A172 (cell line): ENCODE results near the gene LCOR. TPM values are rescaled to one million over a fixed set of nuclear protein-coding genes. Genes with fewer than 3 reads are reported as not detected.

Experiments used
- DNase-seq: peaks from one replicate; pipeline ENCODE4 v3.0.0-alpha.2; 2015; ENCODE audit warnings: low spot score
- total RNA-seq: library from RNA; depleted of rRNA; stranded (reverse); fragments of >200 nt; shearing (Covaris generic); gene quantifications from 2 replicates; pipeline ENCODE4 v1.2.3, GENCODE V29; 2014

Gene LCOR
- total RNA-seq, 1 experiment from 2014 or later: 15.8 TPM

DNA sequence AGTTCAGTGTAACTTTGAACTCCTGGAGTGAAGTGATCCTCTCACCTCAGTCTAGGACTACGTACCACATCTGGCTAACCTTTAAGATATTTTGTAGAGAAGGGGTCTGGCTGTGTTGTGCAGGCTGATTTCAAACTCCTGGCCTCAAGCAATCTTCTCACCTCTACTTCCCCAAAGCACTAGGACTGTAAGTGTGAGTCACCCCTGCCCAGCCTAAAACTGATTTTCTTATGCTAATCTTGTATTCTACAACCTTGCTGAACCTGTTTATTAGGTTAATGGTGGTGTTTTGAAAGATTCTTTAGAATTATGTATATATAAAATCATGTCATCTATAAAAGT lies 58.0 kb downstream of the LCOR start:
- no peak for DNase-seq

DNA sequence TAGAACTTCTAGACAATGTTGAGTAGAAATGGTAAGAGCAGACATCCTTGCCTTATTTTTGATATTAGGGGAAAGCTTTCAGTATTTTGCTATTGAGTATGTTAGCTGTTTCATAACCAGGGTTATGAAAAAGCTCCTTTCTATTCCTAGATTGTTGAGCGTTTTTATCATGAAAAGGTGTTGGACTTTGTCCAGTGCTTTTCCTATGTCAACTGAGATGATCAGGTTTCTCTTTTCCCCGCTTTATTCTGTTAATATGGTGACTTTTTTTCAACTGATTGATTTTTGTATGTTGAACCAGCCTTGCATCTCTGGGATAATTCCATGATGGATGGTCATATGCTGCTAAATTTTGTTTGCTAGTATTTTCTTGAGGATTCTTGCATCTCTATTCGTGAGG lies 58.5 kb downstream of the LCOR start:
- no peak for DNase-seq

DNA sequence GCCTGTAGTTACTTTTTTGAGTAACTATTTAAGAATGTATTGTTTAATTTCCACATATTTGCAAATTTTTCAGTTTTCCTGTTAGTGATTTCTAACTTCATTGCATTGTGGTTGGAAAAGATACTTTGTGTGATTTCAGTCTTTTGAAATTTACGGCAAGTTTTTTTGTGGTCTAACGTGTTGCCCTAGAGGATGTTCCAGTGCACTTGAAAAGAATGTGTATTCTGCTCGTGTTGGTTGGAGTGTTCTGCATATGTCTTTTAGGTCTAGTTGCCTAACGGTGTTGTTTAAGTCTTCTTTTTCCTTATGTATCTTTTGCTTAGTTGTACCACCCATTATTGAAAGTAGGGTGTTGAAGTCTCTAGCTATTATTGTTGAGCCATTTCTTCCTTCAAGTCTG lies 59.7 kb downstream of the LCOR start:
- DNase-seq: no peak

DNA sequence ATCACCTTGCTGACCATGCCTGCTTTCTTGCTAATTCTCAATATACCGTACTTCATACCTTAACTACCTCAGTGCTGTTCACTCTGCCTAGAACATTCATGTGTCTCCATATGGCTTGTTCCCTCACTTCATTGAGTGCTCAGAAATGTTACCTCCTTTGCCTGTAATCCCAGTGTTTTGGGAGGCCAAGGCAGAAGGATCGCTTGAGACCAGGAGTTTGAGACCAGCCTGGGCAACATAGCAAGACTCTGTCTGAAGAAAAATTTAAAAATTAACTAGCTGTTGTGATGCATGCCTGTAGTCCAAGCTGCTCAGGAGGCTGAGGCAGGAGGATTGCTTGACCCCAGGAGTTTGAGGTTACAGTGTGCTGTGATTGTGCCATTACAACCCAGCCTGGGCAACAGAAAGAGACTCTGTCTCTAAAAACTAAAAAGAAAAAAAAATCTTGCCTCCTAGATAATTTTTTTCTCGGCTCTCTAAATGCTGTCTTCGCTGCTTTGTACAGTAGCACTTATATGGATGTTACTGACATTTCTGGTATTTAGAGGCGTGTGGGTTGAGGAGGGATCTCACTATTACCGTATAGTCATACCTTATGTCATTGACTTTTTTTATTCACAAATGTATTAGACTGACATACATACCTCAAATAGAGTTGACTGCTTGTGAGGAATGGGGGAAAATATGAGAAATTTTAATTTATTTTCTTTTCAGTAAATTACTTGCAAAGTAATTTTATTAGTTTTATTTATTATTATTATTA lies 63.7 kb downstream of the LCOR start:
- DNase-seq: no peak

DNA sequence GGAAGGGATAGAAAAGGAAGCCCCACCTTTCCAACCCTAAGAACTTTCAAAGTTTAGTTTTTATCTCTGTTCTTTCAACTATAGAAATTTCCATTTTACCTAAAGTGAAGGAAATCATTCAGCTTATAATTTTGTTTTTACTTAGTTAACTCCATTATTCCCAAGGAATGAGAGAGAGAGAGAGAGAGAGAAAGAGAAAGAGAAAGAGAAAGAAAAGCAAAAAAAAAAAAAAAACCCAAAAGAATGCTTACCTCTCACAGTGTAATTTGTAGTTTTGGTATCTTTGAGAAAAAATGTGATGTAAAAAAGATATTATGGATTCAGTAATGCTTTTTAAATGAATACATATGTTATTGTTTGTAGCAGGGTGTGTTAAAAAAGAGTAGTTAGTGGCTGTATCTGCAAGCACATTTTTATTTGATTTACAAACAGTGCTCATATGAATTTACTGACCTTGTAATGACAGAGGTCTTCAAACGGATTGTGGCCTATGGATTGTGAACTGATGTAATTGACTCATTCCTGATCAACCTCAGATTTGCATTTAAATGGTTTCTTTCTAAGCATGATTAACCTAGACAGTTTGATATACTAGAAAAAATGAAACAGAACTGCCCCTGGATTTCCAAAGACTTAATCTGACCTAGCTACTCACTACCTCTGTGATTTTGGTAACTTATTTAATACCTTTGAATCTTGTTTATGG lies 64.9 kb downstream of the LCOR start:
- no peak for DNase-seq

DNA sequence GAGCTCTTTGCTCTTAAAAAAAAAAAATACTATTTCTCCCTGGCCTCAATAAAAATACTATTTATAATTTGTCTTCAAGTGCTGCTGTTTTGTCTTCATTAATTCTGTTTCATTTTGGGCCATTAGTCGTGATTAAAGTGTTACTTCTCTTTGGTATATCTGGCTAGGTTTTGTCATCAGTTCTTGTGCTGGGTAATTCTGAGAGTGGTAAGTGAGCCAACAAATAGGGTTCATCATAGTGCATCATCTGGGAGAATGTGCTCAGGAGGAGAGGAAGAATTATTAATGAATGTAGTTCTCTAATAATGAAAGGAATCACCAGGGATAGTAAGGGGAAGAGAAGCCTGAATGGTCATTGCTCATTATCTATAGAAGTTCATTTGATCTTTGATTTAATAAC lies 70.0 kb downstream of the LCOR start:
- no peak for DNase-seq

DNA sequence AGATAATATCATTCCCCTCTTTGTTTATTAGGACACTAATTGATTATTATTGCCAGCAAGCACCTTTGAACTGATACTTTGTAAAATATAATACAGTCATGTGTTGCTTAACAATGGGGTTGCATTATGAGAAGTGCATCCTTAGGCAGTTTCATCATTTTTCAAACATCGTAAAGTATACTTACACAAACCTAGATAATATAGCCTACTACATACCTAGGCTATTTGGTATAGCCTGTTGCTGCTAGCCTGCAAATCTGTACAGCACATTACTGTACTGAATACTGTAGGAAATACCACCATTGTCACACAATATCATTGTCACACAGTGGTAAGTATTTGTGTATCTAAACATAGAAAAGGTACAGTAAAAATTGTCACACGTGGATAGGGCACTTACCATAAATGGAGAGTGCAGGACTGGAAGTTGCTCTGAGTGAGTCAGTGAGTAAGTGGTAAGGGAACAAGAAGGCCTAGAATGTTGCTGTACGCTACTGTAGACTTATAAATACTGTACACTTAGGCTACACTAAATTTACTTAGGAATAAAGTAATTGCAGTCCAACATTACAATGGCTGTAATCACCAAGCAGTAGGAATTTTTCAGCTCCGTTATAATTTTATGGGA lies 70.7 kb downstream of the LCOR start:
- DNase-seq: no peak

DNA sequence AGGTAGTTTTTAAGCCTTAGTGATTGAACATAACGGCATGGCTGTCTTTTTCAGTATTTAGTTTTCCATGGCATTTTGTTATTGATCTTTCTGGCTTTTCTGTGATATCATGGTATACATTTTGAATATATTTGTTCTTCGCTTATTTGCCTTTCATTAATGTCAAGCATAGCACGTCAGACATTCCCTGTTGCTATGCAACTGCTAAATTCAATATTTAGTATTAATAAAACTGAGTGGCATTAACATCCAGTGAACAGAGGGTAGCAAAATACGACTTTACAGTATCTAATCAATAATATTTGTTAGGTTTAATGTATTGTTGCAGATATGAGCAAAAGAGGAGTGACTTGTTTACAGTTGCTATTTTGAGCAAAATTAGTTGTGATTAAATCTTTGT lies 72.5 kb downstream of the LCOR start:
- no peak for DNase-seq

DNA sequence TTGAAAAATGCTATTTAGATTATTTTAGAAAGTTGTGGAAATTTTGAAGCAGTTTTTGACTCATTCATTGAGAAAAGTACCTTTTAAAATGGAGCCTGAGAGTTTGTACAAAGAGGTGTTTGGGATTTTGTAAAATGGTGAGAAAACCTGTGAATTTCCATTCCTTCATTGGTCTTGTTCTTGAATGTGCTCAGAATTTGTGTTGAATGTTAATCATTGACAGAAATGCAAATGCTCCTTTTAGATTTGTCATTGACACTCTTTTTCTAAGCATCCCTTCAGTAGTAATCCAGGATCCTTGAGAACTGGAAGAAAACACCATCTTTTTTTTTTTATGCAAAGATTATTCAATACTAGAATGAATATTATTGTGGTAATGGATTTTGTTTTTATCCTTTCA lies 74.8 kb downstream of the LCOR start:
- DNase-seq: no peak

DNA sequence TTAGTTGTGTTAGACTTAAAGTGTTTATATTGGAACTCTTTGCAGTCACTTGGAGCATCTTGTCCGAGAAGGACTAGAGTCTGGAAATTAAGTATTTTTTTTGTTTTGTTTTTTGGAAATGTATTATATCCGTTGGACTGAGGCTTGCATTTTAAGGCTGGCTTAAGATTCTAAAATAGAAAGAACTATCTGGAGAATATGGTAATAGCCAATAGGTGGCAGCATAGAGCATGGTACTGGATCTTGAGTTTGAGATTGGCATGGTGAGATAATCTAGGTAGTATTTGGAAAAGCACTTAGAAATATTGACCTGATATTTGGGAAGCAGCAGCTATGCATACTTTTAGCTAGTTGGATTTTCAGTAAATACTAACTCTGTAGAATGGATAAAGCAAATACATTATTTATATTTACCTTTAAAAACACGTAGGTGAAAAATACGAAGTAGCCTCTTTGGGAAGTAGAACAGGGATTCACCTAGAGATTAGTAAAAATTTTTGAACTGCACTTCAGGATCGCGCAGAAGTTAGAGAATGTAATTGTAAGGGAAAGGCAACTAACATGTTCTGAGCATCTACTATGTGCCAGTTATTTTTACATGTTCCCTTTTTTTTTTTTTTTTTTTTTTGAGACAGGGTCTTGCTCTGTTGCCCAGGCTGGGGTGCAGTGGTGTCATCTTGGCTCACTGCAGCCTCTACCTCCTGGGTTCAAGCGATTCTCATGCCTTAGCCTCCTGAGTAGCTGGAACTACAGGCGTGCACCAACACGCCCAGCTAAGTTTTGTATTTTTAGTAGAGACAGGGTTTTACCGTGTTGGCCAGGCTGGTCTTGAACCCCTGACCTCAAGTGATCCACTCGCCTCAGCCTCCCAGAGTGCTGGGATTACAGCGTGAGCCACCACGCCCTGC lies 78.6 kb downstream of the LCOR start:
- DNase-seq: peak; percentile 21

DNA sequence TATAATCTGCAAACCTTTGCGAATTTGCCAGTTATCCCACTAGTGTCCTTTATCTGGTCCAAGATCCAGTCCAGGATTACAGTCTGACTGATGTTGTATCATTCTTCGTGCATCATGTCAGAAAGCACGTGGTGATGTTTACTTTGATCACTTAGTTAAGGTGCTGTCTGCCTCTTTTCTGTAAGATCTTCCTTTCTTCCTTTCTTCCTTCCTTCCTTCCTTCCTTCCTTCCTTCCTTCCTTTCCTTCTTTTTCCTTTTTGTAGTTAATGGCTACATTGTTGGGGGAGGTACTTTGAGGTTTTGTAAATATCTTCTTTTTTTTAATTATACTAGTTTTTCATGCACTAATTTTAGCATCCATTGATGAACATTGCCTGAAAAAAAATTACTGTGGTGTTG lies 80.3 kb downstream of the LCOR start:
- DNase-seq: no peak

DNA sequence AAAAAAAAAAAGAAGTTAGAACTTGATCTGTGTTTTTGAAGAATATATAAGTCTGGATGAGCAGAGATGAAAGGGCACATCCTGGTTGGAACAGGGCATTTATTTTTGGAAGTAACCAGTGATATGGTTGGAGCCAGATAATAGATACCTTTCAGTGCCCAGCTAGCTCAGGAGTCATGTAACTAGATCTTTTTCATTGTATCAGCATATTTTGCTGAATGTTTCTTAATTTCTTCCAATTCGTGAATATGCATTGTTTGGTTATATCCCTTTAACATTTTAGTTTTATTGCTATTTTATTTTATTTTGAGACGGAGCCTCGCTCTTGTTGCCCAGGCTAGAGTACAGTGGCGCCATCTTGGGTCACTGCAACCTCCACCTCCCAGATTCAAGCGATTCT lies 81.8 kb downstream of the LCOR start:
- no peak for DNase-seq

DNA sequence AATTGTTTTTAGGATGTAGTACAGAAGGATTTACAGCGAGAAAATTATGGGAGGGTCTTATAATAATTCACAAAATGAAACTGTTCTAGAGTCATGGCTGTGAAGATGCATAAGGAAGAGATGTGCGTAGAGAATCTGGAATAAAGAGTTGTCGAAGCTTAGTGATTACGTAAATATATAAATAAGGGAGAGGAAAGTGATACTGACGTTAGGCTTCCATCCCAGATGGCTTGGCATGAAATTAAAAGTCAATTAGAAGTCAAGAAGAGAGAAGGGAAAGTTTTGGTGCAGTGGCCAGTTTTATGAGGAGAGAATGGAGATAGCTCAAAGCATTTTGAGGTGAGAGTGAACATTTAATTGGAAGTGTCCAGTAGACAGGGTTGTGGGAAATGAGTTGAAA lies 85.5 kb downstream of the LCOR start:
- DNase-seq: no peak

DNA sequence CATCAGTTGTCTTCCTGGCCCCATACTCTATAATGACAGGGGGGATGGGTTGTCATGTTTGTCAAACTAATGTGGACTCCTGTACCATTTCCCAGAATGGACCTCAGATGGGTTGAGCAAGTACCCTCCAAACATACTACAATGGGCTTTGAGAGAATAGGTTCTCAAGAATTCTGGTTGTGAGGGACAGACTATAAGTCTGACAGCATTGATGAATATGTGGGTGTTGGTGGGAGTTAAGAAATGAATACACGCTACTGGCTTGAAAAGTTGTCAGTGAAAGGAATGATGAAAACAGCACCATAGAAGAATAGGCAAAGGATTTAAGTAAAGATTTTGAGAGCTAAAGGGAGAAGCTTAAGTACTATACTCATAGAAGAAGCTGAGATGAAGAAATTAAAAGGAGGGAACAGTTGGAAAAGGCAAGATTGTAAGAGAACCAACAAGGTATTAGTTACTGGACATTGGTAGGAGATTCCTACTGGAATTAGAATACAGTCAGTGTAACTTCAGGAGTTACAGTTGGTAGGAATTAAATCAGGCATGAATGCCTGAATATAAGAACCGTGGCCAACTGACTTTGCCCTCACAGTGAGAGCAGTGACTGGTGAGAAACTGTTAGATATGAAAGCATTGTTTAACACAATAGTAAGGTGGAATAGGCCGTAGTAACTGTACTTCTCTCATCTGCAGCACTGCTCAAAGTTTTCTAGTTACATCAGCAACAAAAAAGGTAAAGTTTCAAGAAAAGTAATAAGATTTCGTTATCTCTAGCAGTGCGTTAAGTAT lies 86.3 kb downstream of the LCOR start:
- DNase-seq: no peak

DNA sequence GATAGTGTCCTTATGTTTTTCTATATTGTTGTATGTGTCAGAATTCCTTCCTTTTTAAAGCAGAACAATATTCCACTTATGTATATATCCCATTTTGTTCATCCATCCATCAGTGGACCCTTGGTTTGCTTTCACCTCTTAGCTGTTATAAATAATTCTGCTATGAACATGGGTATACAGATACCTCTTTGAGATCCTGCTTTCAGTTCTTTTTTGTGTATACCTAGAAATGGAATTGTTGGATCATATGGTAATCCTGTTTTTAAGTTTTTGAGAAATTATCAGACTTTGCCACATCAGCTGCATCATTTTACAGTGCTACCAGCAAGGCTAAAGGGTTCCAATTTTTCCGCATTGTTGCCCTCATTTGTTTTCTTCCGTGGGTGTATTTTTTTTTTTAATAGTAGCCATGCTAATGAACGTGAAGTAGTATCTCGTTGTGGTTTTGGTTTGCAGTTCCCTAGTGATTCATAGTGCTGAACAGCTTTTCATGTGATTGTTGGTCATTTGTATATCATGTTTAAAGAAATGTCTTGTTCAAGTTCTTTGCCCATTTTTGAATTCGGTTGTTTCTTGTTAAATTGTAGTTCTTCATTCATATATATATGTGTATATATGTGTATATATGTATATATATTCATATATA lies 87.8 kb downstream of the LCOR start:
- DNase-seq: peak; percentile 11

DNA sequence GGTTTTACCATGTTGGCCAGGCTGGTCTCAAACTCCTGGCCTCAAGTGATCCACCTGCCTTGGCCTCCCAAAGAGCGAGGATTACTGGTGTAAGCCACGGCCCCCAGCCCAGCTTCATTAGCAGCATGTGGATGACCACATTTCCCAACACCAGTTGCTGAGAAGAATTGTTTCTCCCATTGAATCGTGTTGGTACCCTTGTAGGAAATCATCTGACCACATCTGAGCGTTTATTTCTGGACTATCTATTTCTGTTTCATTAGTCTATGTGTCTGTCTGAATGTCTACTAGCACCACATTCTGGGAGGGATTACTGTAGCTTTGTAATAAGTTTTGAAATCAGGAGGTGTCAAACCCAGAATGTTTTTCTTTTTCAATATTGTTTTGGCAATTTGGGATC lies 89.6 kb downstream of the LCOR start:
- DNase-seq: no peak

DNA sequence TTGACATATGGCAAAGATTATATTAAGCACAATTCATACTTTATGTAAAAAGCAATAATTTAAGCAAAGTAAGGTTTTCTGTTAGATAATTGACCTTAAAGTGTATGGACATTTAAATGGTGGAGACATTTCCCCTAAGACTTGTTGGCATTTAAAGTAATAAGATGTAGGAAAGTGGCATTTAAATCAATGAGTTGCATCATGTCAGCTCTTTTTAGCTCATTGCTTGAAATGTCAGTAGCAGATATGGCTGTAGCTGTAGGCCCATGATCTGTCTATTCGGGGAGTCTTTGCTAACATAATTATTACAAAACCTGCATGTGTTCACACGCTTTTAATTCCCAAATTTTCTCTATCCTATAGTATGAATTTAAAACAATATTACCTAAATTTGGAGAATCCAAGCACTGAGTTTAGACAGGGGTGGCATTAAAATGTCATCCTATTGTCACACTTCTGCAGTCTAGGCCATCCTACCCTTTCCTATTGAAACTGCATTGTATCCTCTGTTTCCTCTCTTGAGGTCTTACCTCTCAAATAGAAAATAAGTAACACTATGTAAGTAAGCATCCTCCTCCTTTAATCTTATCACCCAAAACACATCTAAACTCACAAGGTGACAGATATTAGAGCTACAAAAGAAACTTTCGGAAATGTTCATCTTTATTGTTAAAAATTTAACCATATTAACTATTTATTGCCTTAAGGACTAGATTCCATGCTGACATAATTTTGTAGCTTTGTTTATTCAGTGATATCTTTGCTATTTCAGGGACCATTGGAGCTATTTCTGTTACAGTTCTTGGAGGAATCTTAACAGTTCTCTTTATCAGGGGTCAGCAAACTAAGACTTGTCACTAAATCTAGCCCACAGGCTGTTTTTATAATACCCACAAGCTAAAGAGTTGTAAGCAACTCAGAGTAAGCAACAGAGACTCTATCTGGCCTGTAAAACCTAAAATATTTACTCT lies 91.2 kb downstream of the LCOR start:
- DNase-seq: no peak

DNA sequence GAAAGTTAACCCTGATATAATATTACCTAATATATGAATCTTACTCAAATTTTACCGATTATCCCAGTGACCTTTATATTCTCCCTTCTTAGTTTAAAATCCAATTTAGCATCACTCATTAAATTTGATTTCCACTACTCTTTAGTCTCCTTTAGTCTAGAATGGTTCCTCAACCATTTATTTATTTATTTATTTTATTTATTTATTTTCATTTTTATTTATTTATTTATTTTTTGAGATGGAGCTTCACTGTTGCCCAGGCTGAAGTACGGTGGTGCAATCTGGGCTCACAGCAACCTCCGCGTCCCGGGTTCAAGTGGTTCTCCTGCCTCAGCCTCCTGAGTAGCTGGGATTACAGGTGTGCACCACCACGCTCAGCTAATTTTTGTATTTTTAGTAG lies 92.8 kb downstream of the LCOR start:
- no peak for DNase-seq

DNA sequence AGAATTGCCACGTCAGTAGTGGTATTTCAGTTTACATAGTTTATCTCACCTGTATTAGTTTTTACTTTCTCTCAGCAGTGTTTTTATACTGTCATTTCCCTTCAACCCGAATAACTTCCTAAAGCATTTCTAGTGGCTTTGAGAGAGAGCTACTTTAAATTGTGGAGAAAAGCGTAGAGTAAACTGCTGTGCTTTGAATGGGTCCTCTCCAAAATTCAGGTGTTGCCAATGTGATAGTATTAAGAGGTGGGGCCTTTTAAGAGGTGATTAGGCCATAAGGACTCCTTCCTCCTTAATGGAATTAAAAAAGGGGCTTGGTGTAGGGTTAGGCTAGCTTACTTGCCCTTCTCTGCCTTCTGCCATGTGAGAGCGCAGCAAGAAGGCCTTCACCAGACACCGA lies 98.4 kb downstream of the LCOR start:
- DNase-seq: no peak

DNA sequence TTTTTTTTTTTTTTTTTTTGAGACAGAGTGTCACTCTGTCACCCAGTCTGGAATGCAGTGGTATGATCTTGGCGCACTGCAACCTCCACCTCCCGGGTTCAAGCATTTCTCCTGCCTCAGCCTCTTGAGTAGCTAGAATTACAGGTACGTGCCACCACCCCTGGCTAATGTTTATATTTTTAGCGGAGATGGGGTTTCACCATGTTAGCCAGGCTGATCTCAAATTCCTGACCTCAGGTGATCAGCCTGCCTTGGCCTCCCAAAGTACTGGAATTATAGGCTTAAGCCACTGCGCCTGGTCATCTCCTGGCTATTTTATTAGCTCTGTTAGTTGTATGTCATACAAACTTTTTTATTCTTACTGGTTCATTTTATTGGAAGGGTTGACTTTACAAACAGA lies 103.0 kb downstream of the LCOR start:
- no peak for DNase-seq
